ENCODE results near the gene RSU1. TPM values are rescaled to one million over a fixed set of nuclear protein-coding genes. Genes with fewer than 3 reads are reported as not detected.

RSU1 gene
- total and polyA plus RNA-seq, 10 of the 15 experiments (the other 5 are each of a cell fraction or from before 2014, with no cell fraction given) = 49.2 to 139 (median 81.3) TPM

GRCh38 chr10:16585103-16585502 lies 232.1 kb downstream of the RSU1 start (continued):
- TF ChIP-seq MEF2B (IDR thresholded peaks at IDR 0.05; ENCODE audit: partially characterized antibody, poor library complexity, severe bottlenecking) (peak; percentile 59), FOXM1 (IDR thresholded peaks at IDR 0.05; ENCODE audit: low read depth, low read length) (peak; percentile 89; the same call in 1 of the 2 replicates), ZNF24 (IDR thresholded peaks at IDR 0.05) (no peak), POU2F2 (IDR thresholded peaks at IDR 0.05; ENCODE audit: borderline replicate concordance, low read depth, low read length) (no peak), BACH1 (IDR thresholded peaks at IDR 0.05; ENCODE audit: borderline replicate concordance) (no peak), ASH2L (IDR thresholded peaks at IDR 0.05; ENCODE audit: borderline replicate concordance, low read depth) (no peak), PAX5 (IDR thresholded peaks at IDR 0.05; ENCODE audit: borderline replicate concordance, low read depth, low read length) (0 out of 2 replicates have a peak, but pooled peaks have one; percentile 26), PML (IDR thresholded peaks at IDR 0.05; ENCODE audit: low read length) (no peak), NR2C2 (IDR thresholded peaks at IDR 0.05; ENCODE audit: borderline replicate concordance, control insufficient read depth, insufficient read length, low read depth) (no peak), YBX1 (IDR thresholded peaks at IDR 0.05) (no peak), ZNF622 (IDR thresholded peaks at IDR 0.05) (no peak), NR2F1 (conservative IDR thresholded peaks at IDR 0.05) (no peak), NFXL1 (IDR thresholded peaks at IDR 0.05; ENCODE audit: borderline replicate concordance) (no peak), ZNF274 (IDR thresholded peaks at IDR 0.05; ENCODE audit: insufficient read depth, insufficient read length) (no peak), CHD4 (IDR thresholded peaks at IDR 0.05) (no peak), BHLHE40 (IDR thresholded peaks at IDR 0.05; ENCODE audit: borderline replicate concordance in 1 of 2, low read depth in 2 of 2, low read length in 1 of 2) (no peak), SREBF2 (IDR thresholded peaks at IDR 0.05; ENCODE audit: low read length) (no peak), SPI1 (IDR thresholded peaks at IDR 0.05; ENCODE audit: borderline replicate concordance, insufficient read depth, low read depth, low read length) (no peak), CBX3 (IDR thresholded peaks at IDR 0.05; ENCODE audit: borderline replicate concordance, low read depth) (no peak), TBL1XR1 (IDR thresholded peaks at IDR 0.05; ENCODE audit: low read depth, low read length) (0 out of 2 replicates have a peak, but pooled peaks have one; percentile 20), NFIC (IDR thresholded peaks at IDR 0.05; ENCODE audit: low read depth, low read length) (peak; percentile 73), NFYB (IDR thresholded peaks at IDR 0.05; ENCODE audit: insufficient read depth, low read depth, low read length) (no peak), GATAD2B (conservative IDR thresholded peaks at IDR 0.05; ENCODE audit: low read depth) (no peak), ZNF384 (IDR thresholded peaks at IDR 0.05; ENCODE audit: borderline replicate concordance, low read depth, low read length) (no peak), JUND (IDR thresholded peaks at IDR 0.05; ENCODE audit: low read depth, low read length) (no peak), RELA (IDR thresholded peaks at IDR 0.05; ENCODE audit: borderline replicate concordance, partially characterized antibody) (no peak)
- TF ChIP-seq, protein P1, sequence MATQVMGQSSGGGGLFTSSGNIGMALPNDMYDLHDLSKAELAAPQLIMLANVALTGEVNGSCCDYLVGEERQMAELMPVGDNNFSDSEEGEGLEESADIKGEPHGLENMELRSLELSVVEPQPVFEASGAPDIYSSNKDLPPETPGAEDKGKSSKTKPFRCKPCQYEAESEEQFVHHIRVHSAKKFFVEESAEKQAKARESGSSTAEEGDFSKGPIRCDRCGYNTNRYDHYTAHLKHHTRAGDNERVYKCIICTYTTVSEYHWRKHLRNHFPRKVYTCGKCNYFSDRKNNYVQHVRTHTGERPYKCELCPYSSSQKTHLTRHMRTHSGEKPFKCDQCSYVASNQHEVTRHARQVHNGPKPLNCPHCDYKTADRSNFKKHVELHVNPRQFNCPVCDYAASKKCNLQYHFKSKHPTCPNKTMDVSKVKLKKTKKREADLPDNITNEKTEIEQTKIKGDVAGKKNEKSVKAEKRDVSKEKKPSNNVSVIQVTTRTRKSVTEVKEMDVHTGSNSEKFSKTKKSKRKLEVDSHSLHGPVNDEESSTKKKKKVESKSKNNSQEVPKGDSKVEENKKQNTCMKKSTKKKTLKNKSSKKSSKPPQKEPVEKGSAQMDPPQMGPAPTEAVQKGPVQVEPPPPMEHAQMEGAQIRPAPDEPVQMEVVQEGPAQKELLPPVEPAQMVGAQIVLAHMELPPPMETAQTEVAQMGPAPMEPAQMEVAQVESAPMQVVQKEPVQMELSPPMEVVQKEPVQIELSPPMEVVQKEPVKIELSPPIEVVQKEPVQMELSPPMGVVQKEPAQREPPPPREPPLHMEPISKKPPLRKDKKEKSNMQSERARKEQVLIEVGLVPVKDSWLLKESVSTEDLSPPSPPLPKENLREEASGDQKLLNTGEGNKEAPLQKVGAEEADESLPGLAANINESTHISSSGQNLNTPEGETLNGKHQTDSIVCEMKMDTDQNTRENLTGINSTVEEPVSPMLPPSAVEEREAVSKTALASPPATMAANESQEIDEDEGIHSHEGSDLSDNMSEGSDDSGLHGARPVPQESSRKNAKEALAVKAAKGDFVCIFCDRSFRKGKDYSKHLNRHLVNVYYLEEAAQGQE (IDR thresholded peaks at IDR 0.05; ENCODE audit: low read depth, low read length) = no peak
- TF ChIP-seq, protein P2, sequence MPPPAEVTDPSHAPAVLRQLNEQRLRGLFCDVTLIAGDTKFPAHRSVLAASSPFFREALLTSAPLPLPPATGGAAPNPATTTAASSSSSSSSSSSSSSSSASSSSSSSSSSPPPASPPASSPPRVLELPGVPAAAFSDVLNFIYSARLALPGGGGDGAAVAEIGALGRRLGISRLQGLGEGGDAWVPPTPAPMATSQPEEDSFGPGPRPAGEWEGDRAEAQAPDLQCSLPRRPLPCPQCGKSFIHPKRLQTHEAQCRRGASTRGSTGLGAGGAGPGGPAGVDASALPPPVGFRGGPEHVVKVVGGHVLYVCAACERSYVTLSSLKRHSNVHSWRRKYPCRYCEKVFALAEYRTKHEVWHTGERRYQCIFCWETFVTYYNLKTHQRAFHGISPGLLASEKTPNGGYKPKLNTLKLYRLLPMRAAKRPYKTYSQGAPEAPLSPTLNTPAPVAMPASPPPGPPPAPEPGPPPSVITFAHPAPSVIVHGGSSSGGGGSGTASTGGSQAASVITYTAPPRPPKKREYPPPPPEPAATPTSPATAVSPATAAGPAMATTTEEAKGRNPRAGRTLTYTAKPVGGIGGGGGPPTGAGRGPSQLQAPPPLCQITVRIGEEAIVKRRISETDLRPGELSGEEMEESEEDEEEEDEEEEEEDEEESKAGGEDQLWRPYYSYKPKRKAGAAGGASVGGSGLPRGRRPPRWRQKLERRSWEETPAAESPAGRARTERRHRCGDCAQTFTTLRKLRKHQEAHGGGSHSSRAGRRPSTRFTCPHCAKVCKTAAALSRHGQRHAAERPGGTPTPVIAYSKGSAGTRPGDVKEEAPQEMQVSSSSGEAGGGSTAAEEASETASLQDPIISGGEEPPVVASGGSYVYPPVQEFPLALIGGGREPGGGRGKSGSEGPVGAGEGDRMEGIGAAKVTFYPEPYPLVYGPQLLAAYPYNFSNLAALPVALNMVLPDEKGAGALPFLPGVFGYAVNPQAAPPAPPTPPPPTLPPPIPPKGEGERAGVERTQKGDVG (CRISPR knock-in tag; IDR thresholded peaks at IDR 0.05) = no peak
